ENCODE results near the gene WDR38.

DNA sequence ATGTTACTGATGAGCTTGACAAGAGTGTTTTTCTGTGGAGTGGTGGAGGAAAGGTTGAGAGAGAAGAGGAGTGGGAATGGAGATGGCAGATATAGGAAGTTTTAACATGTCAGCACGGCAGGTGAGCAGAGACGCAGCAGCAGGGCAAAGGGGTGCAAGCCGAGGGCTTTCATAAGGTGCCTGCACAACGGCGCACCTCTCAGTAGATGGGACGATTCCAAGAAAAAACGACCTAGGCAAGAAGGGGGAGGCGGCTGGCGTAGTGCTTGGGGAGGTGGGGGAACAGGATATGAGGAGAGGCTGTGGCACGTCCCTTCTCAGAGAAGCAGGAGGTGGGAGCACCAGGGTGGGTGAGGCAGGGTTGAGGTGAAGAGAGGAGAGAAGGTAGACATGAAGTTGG, 33.2 kb downstream of the WDR38 start:
- TF ChIP-seq, protein P1, sequence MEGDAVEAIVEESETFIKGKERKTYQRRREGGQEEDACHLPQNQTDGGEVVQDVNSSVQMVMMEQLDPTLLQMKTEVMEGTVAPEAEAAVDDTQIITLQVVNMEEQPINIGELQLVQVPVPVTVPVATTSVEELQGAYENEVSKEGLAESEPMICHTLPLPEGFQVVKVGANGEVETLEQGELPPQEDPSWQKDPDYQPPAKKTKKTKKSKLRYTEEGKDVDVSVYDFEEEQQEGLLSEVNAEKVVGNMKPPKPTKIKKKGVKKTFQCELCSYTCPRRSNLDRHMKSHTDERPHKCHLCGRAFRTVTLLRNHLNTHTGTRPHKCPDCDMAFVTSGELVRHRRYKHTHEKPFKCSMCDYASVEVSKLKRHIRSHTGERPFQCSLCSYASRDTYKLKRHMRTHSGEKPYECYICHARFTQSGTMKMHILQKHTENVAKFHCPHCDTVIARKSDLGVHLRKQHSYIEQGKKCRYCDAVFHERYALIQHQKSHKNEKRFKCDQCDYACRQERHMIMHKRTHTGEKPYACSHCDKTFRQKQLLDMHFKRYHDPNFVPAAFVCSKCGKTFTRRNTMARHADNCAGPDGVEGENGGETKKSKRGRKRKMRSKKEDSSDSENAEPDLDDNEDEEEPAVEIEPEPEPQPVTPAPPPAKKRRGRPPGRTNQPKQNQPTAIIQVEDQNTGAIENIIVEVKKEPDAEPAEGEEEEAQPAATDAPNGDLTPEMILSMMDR (IDR thresholded peaks at IDR 0.05), result no peak
- no peak for TF ChIP-seq POLR2A (IDR thresholded peaks at IDR 0.05)
- TF ChIP-seq POLR2AphosphoS5 (IDR thresholded peaks at IDR 0.05), result no peak
